Stomach (tissue), 4 donors: Measurements from ENCODE around the gene ZNF438.

Experiments used
- CTCF ChIP-seq, 7 experiments: fragments of 450-650 bp in 4 of 7; fragments of 200-600 bp in 3 of 7; sonication (generic) in 3 of 7; IDR thresholded peaks; one replicate each; pipeline ENCODE4 v1.5.1; 2016 to 2019; ENCODE audit warnings: antibody characterized with exemption in 7 of 7, control low read depth in 2 of 7, mild to moderate bottlenecking in 1 of 7
- POLR2A ChIP-seq, 4 donors: fragments of 450-650 bp; IDR thresholded peaks; one replicate each; pipeline ENCODE4 v1.6.1; 2016; ENCODE audit warnings: antibody characterized with exemption in 4 of 4, control low read depth in 2 of 4, mild to moderate bottlenecking in 1 of 4, moderate library complexity in 1 of 4
- POLR2AphosphoS5 ChIP-seq, 3 donors: sonication (generic); formaldehyde crosslinking; IDR thresholded peaks; one replicate each; pipeline ENCODE4 v1.6.1; 2016; ENCODE audit warnings: antibody characterized with exemption in 3 of 3

- TF ChIP-seq CTCF (IDR thresholded peaks at IDR 0.05) (no peak), POLR2A (IDR thresholded peaks at IDR 0.05) (no peak), POLR2AphosphoS5 (IDR thresholded peaks at IDR 0.05) (no peak)
Observed at GRCh38 chr10:31014161-31014875, 17.3 kb downstream of the ZNF438 start.
